PC-9 (cell line): ENCODE data around the gene PDE7B. TPM values are rescaled to one million over a fixed set of nuclear protein-coding genes. Genes with fewer than 3 reads are reported as not detected.

Source experiments
- BruUV-seq: library from RNA; stranded (reverse); fragments of 400-500 nt; replicated peaks from 2 replicates; lab custom pipeline; 2021; lab: Mats Ljungman, UMichigan
- CTCF ChIA-PET: fragments of 300-600 bp; sonication (Branson Sonifier 250); formaldehyde crosslinking; loops from one replicate; lab custom pipeline; 2022; ENCODE audit warnings: antibody characterized with exemption; lab: Charles Lee
- POLR2A ChIA-PET: fragments of 300-600 bp; sonication (Branson Sonifier 250); formaldehyde crosslinking; loops from one replicate; lab custom pipeline; 2022; ENCODE audit warnings: antibody characterized with exemption; ENCODE audit not compliant: unreplicated experiment; lab: Charles Lee
- DNase-seq, 2 experiments: peaks; one replicate each; pipeline versions ENCODE4 v3.0.0 to v3.0.0-alpha.2; 2015 to 2022; ENCODE audit warnings: mixed read lengths in 1 of 2
- H2AFZ ChIP-seq: fragments of 200-600 bp; sonication (generic); 2 replicates; pipeline ENCODE4 v1.8.1; 2017; ENCODE audit warnings: antibody characterized with exemption
- H3F3A ChIP-seq: fragments of 200-600 bp; sonication (generic); 2 replicates; pipeline ENCODE4 v1.8.1; 2017; ENCODE audit warnings: antibody characterized with exemption, mild to moderate bottlenecking, low read depth; ENCODE audit not compliant: insufficient read depth
- H3K27ac ChIP-seq: fragments of 200-600 bp; sonication (generic); 2 replicates; pipeline ENCODE4 v1.6.1; 2016; ENCODE audit warnings: mixed run types
- H3K27me3 ChIP-seq: fragments of 200-600 bp; sonication (generic); 2 replicates; pipeline ENCODE4 v1.6.1; 2016; ENCODE audit warnings: low read depth, mixed run types; ENCODE audit not compliant: insufficient read depth
- H3K36me3 ChIP-seq: fragments of 200-600 bp; sonication (generic); 2 replicates; pipeline ENCODE4 v1.6.1; 2016; ENCODE audit warnings: low read depth, mixed run types
- H3K4me1 ChIP-seq: fragments of 200-600 bp; sonication (generic); replicated peaks from 2 replicates; pipeline ENCODE4 v1.6.1; 2016; ENCODE audit warnings: mixed run types; ENCODE audit not compliant: insufficient read depth
- H3K4me2 ChIP-seq: fragments of 200-600 bp; sonication (generic); 2 replicates; pipeline ENCODE4 v1.6.1; 2017; ENCODE audit warnings: mixed run types
- H3K4me3 ChIP-seq: fragments of 200-600 bp; sonication (generic); 2 replicates; pipeline ENCODE4 v1.6.1; 2016; ENCODE audit warnings: mixed run types
- H3K79me2 ChIP-seq: fragments of 200-600 bp; sonication (generic); 2 replicates; pipeline ENCODE4 v1.6.1; 2017; ENCODE audit warnings: low read depth, mixed run types
- H3K9me2 ChIP-seq: fragments of 200-600 bp; sonication (generic); 2 replicates; pipeline ENCODE4 v1.8.1; 2017; ENCODE audit warnings: mild to moderate bottlenecking; ENCODE audit not compliant: insufficient read depth
- H3K9me3 ChIP-seq: fragments of 200-600 bp; sonication (generic); 2 replicates; pipeline ENCODE4 v1.8.1; 2016; ENCODE audit warnings: low read depth; ENCODE audit not compliant: insufficient read depth
- H4K20me1 ChIP-seq: fragments of 200-600 bp; sonication (generic); 2 replicates; pipeline ENCODE4 v1.8.1; 2017; ENCODE audit not compliant: insufficient read depth
- CTCF ChIP-seq: fragments of 200-600 bp; sonication (generic); conservative IDR thresholded peaks from 2 replicates; pipeline ENCODE4 v1.6.1; 2017; ENCODE audit warnings: mixed run types, antibody characterized with exemption, mild to moderate bottlenecking, moderate library complexity
- EZH2 ChIP-seq: fragments of 200-600 bp; sonication (generic); IDR thresholded peaks from 2 replicates; pipeline ENCODE4 v1.8.0; 2017; ENCODE audit warnings: antibody characterized with exemption, low read depth
- intact Hi-C: fragments of 100-400 bp; cut with micrococcal nuclease; formaldehyde crosslinking; loops from one replicate; pipeline ENCODE4 v1.10.0; 2022; ENCODE audit not compliant: unreplicated experiment
- total RNA-seq: library from RNA; stranded (reverse); gene quantifications from 2 replicates; pipeline ENCODE4 v1.2.3, GENCODE V29; 2021

The PDE7B gene
- total RNA-seq, 1 experiment from 2014 or later = 0.31 TPM

DNA sequence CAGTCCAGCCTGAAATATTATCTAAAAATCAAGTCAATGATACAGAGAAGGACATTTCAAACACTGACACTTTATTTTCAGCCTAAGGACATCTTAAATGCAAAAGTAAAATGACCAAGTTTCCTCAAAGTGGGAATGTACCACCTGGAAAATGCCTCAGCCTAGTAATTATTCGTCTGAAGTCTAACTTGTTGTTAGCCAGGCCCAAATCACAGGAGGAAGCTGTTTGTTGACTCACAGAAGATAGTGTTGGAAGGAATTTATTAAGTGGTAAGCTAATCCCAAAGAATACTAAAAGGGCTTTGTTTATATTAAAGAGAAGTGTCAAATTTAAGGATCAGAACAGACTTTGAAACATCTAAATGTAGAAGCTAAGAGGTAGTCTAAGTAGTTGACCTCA, 2.5 kb downstream of the PDE7B start:
- Histone ChIP-seq H3K9me2 (no peaks in the 10 kb centered on the region), H3F3A (no peaks in the 10 kb centered on the region), H2AFZ (no peak overlapping the region), H3K4me3 (no peak overlapping the region), H3K36me3 (no peaks in the 10 kb centered on the region), H3K79me2 (no peaks in the 10 kb centered on the region), H4K20me1 (no peaks in the 10 kb centered on the region), H3K27ac (no peak overlapping the region), H3K9me3 (no peaks in the 10 kb centered on the region), H3K27me3 (no peaks in the 10 kb centered on the region), H3K4me2 (no peak overlapping the region), H3K4me1 (peaks cover 13% of the 10 kb centered on the region; the same call in 1 of the 2 replicates)
- no peak for TF ChIP-seq EZH2
- no peak for TF ChIP-seq CTCF
- BruUV-seq = no TSS peak
- ChIA-PET POLR2A (no interaction called here), CTCF (no interaction called here)
- DNase-seq = no peak
- intact Hi-C loops = loop anchor here (5.0 kb wide), 1 partner anchor 317 kb away; no protein-coding TSS in a partner anchor

GRCh38 chr6:135854799-135855198, 3.3 kb downstream of the PDE7B start:
- intact Hi-C loops = loop anchor here (5.0 kb wide), 1 partner anchor 317 kb away; no protein-coding TSS in a partner anchor
- Histone ChIP-seq H3K4me2 (no peak overlapping the region), H3K27me3 (no peaks in the 10 kb centered on the region), H3K4me1 (peaks cover 13% of the 10 kb centered on the region; the same call in 1 of the 2 replicates), H4K20me1 (no peaks in the 10 kb centered on the region), H3K27ac (no peak overlapping the region), H3K36me3 (no peaks in the 10 kb centered on the region), H3K79me2 (no peaks in the 10 kb centered on the region), H3F3A (no peaks in the 10 kb centered on the region), H3K9me2 (no peaks in the 10 kb centered on the region), H3K9me3 (no peaks in the 10 kb centered on the region), H2AFZ (no peak overlapping the region), H3K4me3 (no peak overlapping the region)
- CTCF ChIA-PET = no interaction called here
- no peak for DNase-seq
- TF ChIP-seq CTCF = no peak
- POLR2A ChIA-PET = no interaction called here
- no TSS peak for BruUV-seq

GRCh38 chr6:135858931-135859330, 7.4 kb downstream of the PDE7B start:
- Histone ChIP-seq H3K27me3 (no peaks in the 10 kb centered on the region), H3K9me3 (no peaks in the 10 kb centered on the region), H2AFZ (no peak overlapping the region), H3K4me3 (no peak overlapping the region), H3K4me2 (no peak overlapping the region), H3K36me3 (no peaks in the 10 kb centered on the region), H3K27ac (no peak overlapping the region), H3K9me2 (no peaks in the 10 kb centered on the region), H3K79me2 (no peaks in the 10 kb centered on the region), H3F3A (no peaks in the 10 kb centered on the region), H4K20me1 (no peaks in the 10 kb centered on the region), H3K4me1 (no peaks in the 10 kb centered on the region)
- DNase-seq = no peak
- ChIA-PET POLR2A (no interaction called here), CTCF (no interaction called here)
- intact Hi-C loops = no loop called here
- TF ChIP-seq EZH2 (no peak), CTCF (no peak)
- no TSS peak for BruUV-seq
